Keratinocyte (primary cell): ENCODE measurements around the gene TXNDC12. TPM values are rescaled to one million over a fixed set of nuclear protein-coding genes. Genes with fewer than 3 reads are reported as not detected.

Experiments used
- DNase-seq: peaks from one replicate; pipeline ENCODE4 v3.0.0-alpha.2; 2011; ENCODE audit warnings: low read depth, missing footprints, low spot score
- FAIRE-seq: peaks from 2 replicates; lab custom pipeline; 2011; peaks lifted over from hg19 to GRCh38; lab: Jason Lieb, UNC
- H2AFZ ChIP-seq: 2 replicates; pipeline ENCODE4 v1.6.0; 2012; ENCODE audit warnings: low read length, control low read depth, inconsistent platforms; ENCODE audit not compliant: control insufficient read depth
- H3K27ac ChIP-seq: 2 replicates; pipeline ENCODE4 v1.5.1; 2011; ENCODE audit warnings: low read length; ENCODE audit not compliant: control insufficient read depth, insufficient read depth
- H3K27me3 ChIP-seq: 3 replicates; pipeline ENCODE4 v1.6.0; 2011; ENCODE audit warnings: low read length; ENCODE audit not compliant: control insufficient read depth, insufficient read depth; ENCODE audit errors: extremely low read depth
- H3K36me3 ChIP-seq, 2 experiments: 2 replicates in 1 of 2; 3 replicates in 1 of 2; pipeline ENCODE4 v1.5.1; 2011; ENCODE audit warnings: low read length in 2 of 2, mild to moderate bottlenecking in 1 of 2; ENCODE audit not compliant: control insufficient read depth in 2 of 2, insufficient read depth in 2 of 2; ENCODE audit errors: extremely low read depth in 1 of 2
- H3K4me1 ChIP-seq: 3 replicates; pipeline ENCODE4 v1.5.1; 2011; ENCODE audit warnings: low read length; ENCODE audit not compliant: control insufficient read depth, insufficient read depth; ENCODE audit errors: extremely low read depth
- H3K4me2 ChIP-seq: 3 replicates; pipeline ENCODE4 v1.6.0; 2011; ENCODE audit warnings: low read depth, low read length; ENCODE audit not compliant: control insufficient read depth, insufficient read depth; ENCODE audit errors: extremely low read depth
- H3K4me3 ChIP-seq, 3 experiments: fragments of 200-600 bp in 1 of 3; sonication (generic) in 1 of 3; 2 replicates in 2 of 3; 3 replicates in 1 of 3; pipeline ENCODE4 v1.5.1; 2011 to 2016; ENCODE audit warnings: low read length in 3 of 3, mild to moderate bottlenecking in 3 of 3, control low read depth in 2 of 3, inconsistent platforms in 1 of 3, low read depth in 1 of 3, mixed read lengths in 1 of 3, mixed run types in 1 of 3, moderate library complexity in 1 of 3; ENCODE audit not compliant: control insufficient read depth in 2 of 3, insufficient read depth in 2 of 3; ENCODE audit errors: extremely low read depth in 1 of 3
- H3K79me2 ChIP-seq: 2 replicates; pipeline ENCODE4 v1.6.0; 2012; ENCODE audit warnings: low read length; ENCODE audit not compliant: control insufficient read depth, insufficient read depth
- H3K9ac ChIP-seq: 3 replicates; pipeline ENCODE4 v1.6.0; 2011; ENCODE audit warnings: low read length; ENCODE audit not compliant: control insufficient read depth, insufficient read depth; ENCODE audit errors: extremely low read depth
- H3K9me1 ChIP-seq: 3 replicates; pipeline ENCODE4 v1.6.0; 2011; ENCODE audit warnings: low read length; ENCODE audit not compliant: control insufficient read depth, insufficient read depth; ENCODE audit errors: extremely low read depth
- H3K9me3 ChIP-seq: 2 replicates; pipeline ENCODE4 v1.5.1; 2012; ENCODE audit warnings: low read depth, low read length; ENCODE audit not compliant: control insufficient read depth
- H4K20me1 ChIP-seq: 3 replicates; pipeline ENCODE4 v1.6.0; 2011; ENCODE audit warnings: low read length; ENCODE audit not compliant: control insufficient read depth, insufficient read depth; ENCODE audit errors: extremely low read depth
- EZH2 ChIP-seq: IDR thresholded peaks from one replicate; pipeline ENCODE4 v1.6.1; 2012; ENCODE audit warnings: inconsistent platforms, mild to moderate bottlenecking, low read length, moderate library complexity
- dilution Hi-C: fragments of 300-500 bp; cut with MboI; formaldehyde crosslinking; loops from one replicate; pipeline ENCODE4 v1.7.0; 2020; ENCODE audit warnings: low sequenced_read_pairs; ENCODE audit not compliant: extremely low pct_ligation_motif_present
- polyA plus RNA-seq, 5 experiments: library from polyadenylated mRNA; depleted of rRNA in 3 of 5; stranded (reverse) in 3 of 5; stranded (forward) in 1 of 5; unstranded in 1 of 5; fragments of >200 nt; gene quantifications; 1 replicate in 1 of 5; 2 replicates in 3 of 5; 3 replicates in 1 of 5; pipeline versions ENCODE4 v1.2.1 to v1.2.3, GENCODE V29; 2011 to 2012; ENCODE audit warnings: missing spikeins in 2 of 5, low read depth in 1 of 5, low replicate concordance in 1 of 5
- TF ChIP-seq, protein P1 (sequence below), 3 experiments: IDR thresholded peaks in 1 of 3; conservative IDR thresholded peaks in 1 of 3; optimal IDR thresholded peaks in 1 of 3; 2 replicates in 2 of 3; 3 replicates in 1 of 3; pipeline versions ENCODE3 to v1.5.1; 2011; ENCODE audit warnings: low read length in 3 of 3, mild to moderate bottlenecking in 3 of 3, moderate library complexity in 2 of 3, control low read depth in 1 of 3, inconsistent platforms in 1 of 3; ENCODE audit not compliant: insufficient read depth in 2 of 3; ENCODE audit errors: extremely low read depth in 1 of 3

TXNDC12 gene
- polyA plus RNA-seq, 1 donor (not counting 4 experiments of a cell fraction or from before 2014, with no cell fraction given) = 28.2 TPM

DNA sequence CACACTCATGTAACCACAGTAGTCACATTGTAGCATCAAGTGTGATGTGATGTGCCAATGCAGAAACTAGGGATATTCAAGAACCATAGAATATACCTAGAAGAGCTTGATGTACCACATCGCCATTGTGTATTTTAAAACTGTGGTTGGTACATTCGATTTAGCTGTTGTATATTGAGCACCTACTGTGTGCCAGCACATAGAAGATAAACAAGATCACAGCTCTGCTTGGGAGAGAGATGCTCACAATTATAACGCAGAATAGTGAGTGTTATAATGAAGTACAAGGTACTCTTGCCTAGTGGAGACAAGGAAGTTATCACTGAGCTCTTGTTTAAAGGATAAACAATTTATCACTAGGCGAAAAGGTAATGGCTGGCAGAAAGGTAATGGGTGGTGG lies 5.8 kb upstream of the TXNDC12 start:
- Histone ChIP-seq H3K27me3 (no peaks in the 10 kb centered on the region), H3K4me3 (no peak overlapping the region), H3K4me2 (no peak overlapping the region), H3K79me2 (peaks cover 57% of the 10 kb centered on the region), H3K4me1 (peaks cover 20% of the 10 kb centered on the region), H3K36me3 (peaks cover 5 to 30% of the 10 kb centered on the region in 2 experiments), H3K9me1 (no peaks in the 10 kb centered on the region), H3K9me3 (no peaks in the 10 kb centered on the region), H4K20me1 (no peaks in the 10 kb centered on the region), H3K27ac (no peak overlapping the region), H2AFZ (no peak overlapping the region), H3K9ac (no peak overlapping the region)
- dilution Hi-C loops = no loop called here
- no peak for FAIRE-seq
- TF ChIP-seq, protein P1, sequence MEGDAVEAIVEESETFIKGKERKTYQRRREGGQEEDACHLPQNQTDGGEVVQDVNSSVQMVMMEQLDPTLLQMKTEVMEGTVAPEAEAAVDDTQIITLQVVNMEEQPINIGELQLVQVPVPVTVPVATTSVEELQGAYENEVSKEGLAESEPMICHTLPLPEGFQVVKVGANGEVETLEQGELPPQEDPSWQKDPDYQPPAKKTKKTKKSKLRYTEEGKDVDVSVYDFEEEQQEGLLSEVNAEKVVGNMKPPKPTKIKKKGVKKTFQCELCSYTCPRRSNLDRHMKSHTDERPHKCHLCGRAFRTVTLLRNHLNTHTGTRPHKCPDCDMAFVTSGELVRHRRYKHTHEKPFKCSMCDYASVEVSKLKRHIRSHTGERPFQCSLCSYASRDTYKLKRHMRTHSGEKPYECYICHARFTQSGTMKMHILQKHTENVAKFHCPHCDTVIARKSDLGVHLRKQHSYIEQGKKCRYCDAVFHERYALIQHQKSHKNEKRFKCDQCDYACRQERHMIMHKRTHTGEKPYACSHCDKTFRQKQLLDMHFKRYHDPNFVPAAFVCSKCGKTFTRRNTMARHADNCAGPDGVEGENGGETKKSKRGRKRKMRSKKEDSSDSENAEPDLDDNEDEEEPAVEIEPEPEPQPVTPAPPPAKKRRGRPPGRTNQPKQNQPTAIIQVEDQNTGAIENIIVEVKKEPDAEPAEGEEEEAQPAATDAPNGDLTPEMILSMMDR (optimal IDR thresholded peaks at IDR 0.05 in 1 of 3, IDR thresholded peaks at IDR 0.05 in 1 of 3, conservative IDR thresholded peaks at IDR 0.05 in 1 of 3; ENCODE audit: extremely low read depth in 1 of 3, insufficient read depth in 2 of 3, low read length in 3 of 3) = no peak
- no peak for TF ChIP-seq EZH2
- no peak for DNase-seq

DNA sequence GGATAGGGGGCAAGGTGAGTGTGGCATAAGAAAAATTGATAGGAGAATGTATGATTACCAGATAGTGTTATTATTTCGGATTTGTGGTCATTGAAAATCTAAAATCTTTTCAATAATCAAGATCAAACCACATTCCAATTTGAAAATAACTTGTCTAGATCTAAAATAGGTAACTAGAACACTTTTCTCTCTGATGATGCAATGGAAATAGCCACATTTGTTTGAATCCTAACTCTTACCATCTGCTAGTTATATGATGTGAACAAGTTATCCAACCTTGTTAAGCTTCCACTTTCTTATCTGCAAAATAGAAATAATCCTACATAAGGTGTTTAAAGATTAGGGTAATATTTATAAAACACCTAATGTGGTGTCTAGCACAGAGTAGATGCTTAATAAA lies 4.9 kb upstream of the TXNDC12 start:
- Histone ChIP-seq H3K79me2 (peaks cover 57% of the 10 kb centered on the region), H3K36me3 (peaks cover 5 to 26% of the 10 kb centered on the region in 2 experiments), H2AFZ (no peak overlapping the region), H3K9ac (no peak overlapping the region), H3K27ac (no peak overlapping the region), H3K4me2 (peak overlapping the region; percentile 54), H3K9me3 (no peaks in the 10 kb centered on the region), H3K4me1 (peaks cover 20% of the 10 kb centered on the region), H3K27me3 (no peaks in the 10 kb centered on the region), H3K4me3 (no peak overlapping the region), H4K20me1 (no peaks in the 10 kb centered on the region), H3K9me1 (no peaks in the 10 kb centered on the region)
- dilution Hi-C loops = no loop called here
- DNase-seq (no peak), FAIRE-seq (no peak)
- no peak for TF ChIP-seq EZH2
- TF ChIP-seq, protein P1 (optimal IDR thresholded peaks at IDR 0.05 in 1 of 3, IDR thresholded peaks at IDR 0.05 in 1 of 3, conservative IDR thresholded peaks at IDR 0.05 in 1 of 3; ENCODE audit: extremely low read depth in 1 of 3, insufficient read depth in 2 of 3, low read length in 3 of 3) = no peak
